Measurements from ENCODE around the gene C19orf85. TPM values are rescaled to one million over a fixed set of nuclear protein-coding genes. Genes with fewer than 3 reads are reported as not detected.

C19orf85 gene
- total and polyA plus RNA-seq, 4 donors: not detected

DNA sequence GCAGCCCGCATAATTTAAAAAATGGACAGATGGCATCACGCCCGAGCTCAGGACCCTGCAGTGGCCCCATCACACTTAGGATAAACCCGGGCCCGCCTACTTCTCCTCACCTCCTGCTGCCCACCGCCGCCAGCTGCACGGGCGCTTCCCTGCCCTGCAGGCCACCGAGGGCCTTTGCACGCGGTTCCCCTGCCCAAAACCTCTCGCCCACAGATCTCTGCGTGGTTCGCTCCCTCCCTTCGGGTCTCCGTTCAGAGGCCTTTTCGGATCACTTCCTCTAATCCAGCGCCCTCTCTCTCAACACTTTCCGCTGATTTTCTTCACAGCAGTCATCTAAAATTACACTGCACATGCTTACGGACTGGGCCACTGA, 23.2 kb downstream of the C19orf85 start:
- Histone ChIP-seq H3K4me1 (ENCODE audit: control insufficient read depth in 1 of 2, insufficient read depth in 2 of 2, low read length in 2 of 2) (no peaks in the 10 kb centered on the region), H3K4me3 (ENCODE audit: low read length in 2 of 2) (no peak overlapping the region), H3K9me3 (ENCODE audit: control insufficient read depth, low read length) (no peaks in the 10 kb centered on the region), H3K27ac (ENCODE audit: low read depth in 1 of 2, low read length in 2 of 2) (no peak overlapping the region), H3K27me3 (ENCODE audit: control insufficient read depth in 1 of 2, insufficient read depth in 2 of 2, low read length in 1 of 2) (no peaks in the 10 kb centered on the region), H3K36me3 (ENCODE audit: control insufficient read depth in 1 of 2, insufficient read depth in 2 of 2, low read length in 1 of 2) (no peaks in the 10 kb centered on the region)
- WGBS, 2 donors: 1 to 4% methylated on average over 21 of the region's 21 CpGs
- ATAC-seq (ENCODE audit: low FRiP score): no peak
- no peak for DNase-seq
- intact Hi-C loops (cut with DNase I): no loop called here

DNA sequence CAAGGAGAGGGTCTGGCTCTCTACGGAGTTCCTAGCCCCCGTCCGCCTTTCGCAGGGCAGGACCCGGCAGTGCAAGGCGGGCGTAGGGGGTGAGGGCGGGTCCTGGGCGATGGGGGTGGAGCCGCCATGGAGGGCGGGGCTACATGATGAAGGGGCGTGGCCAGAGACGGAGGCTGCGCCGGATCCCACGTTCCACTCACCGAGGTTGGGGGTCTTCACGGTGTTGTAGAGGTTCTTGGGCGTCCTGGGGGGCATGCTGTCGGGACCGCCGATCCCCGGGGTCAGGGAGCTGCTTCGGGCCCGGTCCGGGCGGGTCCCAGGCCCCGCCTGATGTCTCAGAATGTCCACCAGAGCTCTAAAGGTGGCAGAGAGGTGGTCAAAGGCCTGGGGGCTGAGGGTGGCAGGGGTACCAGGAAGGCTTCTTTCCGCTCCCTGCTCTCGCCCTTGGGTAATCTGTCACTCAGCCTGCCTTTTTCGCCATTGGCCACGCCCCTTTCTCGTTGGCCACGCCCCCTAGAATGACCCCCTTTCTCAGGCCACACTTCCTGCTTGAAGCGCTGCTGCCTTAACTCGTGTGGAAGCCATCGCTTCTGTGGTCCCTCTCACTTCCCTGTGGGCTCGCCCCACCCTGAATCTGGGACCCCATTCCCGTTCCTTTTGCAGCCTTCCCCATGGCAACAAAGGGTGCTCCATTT, 24.0 kb downstream of the C19orf85 start:
- Histone ChIP-seq H3K36me3 (ENCODE audit: control insufficient read depth in 1 of 2, insufficient read depth in 2 of 2, low read length in 1 of 2) (no peaks in the 10 kb centered on the region), H3K27ac (ENCODE audit: low read depth in 1 of 2, low read length in 2 of 2) (no peak overlapping the region), H3K9me3 (ENCODE audit: control insufficient read depth, low read length) (no peaks in the 10 kb centered on the region), H3K27me3 (ENCODE audit: control insufficient read depth in 1 of 2, insufficient read depth in 2 of 2, low read length in 1 of 2) (no peaks in the 10 kb centered on the region), H3K4me3 (ENCODE audit: low read length in 2 of 2) (no peak overlapping the region), H3K4me1 (ENCODE audit: control insufficient read depth in 1 of 2, insufficient read depth in 2 of 2, low read length in 2 of 2) (no peaks in the 10 kb centered on the region)
- DNase-seq (no peak), ATAC-seq (ENCODE audit: low FRiP score) (no peak)
- intact Hi-C loops (cut with DNase I): no loop called here
- 6 to 7% methylated on average over 39 of the region's 39 CpGs for WGBS, 2 donors

DNA sequence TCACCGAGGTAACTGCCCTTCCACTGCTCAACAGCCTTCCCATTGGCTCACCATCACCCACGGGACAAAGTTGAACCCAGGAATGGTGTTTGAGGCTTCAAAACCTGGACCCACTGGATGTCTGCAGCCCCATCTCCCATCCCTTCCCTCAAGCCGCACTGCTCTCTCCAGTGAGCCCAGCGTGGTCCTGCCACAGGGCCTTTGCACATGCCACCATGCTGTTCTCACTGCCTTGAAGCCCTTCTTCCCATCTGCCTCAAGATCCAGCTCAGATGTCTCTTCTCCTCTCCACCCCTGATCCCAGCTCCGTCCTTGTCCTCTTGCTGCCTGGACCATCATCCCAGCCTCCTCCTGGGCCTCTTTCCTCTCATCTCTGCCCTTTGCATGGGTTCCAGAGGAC, 25.5 kb downstream of the C19orf85 start:
- 80 to 84% methylated on average over 5 of the region's 5 CpGs for WGBS, 2 donors
- intact Hi-C loops (cut with DNase I): no loop called here
- Histone ChIP-seq H3K9me3 (ENCODE audit: control insufficient read depth, low read length) (no peaks in the 10 kb centered on the region), H3K27me3 (ENCODE audit: control insufficient read depth in 1 of 2, insufficient read depth in 2 of 2, low read length in 1 of 2) (no peaks in the 10 kb centered on the region), H3K36me3 (ENCODE audit: control insufficient read depth in 1 of 2, insufficient read depth in 2 of 2, low read length in 1 of 2) (no peaks in the 10 kb centered on the region), H3K27ac (ENCODE audit: low read depth in 1 of 2, low read length in 2 of 2) (no peak overlapping the region), H3K4me1 (ENCODE audit: control insufficient read depth in 1 of 2, insufficient read depth in 2 of 2, low read length in 2 of 2) (no peaks in the 10 kb centered on the region), H3K4me3 (ENCODE audit: low read length in 2 of 2) (no peak overlapping the region)
- DNase-seq: no peak
- ATAC-seq (ENCODE audit: low FRiP score): no peak

DNA sequence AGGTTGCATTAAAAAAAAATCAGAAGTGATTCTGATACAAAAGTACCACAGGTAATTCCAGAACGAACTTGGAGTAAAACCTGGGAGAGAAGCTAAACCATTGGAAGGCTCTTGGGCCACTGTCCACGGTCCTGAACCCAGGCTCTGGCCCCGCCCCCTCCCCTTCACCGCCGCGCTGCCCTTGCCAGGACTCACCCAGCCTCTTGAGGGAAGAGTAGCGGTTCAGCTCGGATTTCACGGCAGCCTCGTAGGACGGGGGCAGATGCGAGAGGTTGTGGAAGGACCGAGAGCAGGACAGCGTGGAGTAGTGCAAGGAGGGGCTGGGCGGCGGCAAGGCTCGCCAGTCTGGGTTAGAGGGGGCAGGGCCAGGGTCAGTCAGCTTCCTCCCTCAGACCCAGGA, 27.1 kb downstream of the C19orf85 start:
- no peak for DNase-seq
- H3K36me3 ChIP-seq (ENCODE audit: control insufficient read depth in 1 of 2, insufficient read depth in 2 of 2, low read length in 1 of 2): no peaks in the 10 kb centered on the region
- intact Hi-C loops (cut with DNase I): no loop called here
- H3K4me3 ChIP-seq (ENCODE audit: low read length in 2 of 2): no peak overlapping the region
- no peaks in the 10 kb centered on the region for H3K27me3 ChIP-seq (ENCODE audit: control insufficient read depth in 1 of 2, insufficient read depth in 2 of 2, low read length in 1 of 2)
- peak; percentile 66 for ATAC-seq (ENCODE audit: low FRiP score)
- no peak overlapping the region for H3K27ac ChIP-seq (ENCODE audit: low read depth in 1 of 2, low read length in 2 of 2)
- 2 to 3% methylated on average over 16 to 17 of the region's 17 CpGs for WGBS, 2 donors
- H3K9me3 ChIP-seq (ENCODE audit: control insufficient read depth, low read length): no peaks in the 10 kb centered on the region
- no peaks in the 10 kb centered on the region for H3K4me1 ChIP-seq (ENCODE audit: control insufficient read depth in 1 of 2, insufficient read depth in 2 of 2, low read length in 2 of 2)

DNA sequence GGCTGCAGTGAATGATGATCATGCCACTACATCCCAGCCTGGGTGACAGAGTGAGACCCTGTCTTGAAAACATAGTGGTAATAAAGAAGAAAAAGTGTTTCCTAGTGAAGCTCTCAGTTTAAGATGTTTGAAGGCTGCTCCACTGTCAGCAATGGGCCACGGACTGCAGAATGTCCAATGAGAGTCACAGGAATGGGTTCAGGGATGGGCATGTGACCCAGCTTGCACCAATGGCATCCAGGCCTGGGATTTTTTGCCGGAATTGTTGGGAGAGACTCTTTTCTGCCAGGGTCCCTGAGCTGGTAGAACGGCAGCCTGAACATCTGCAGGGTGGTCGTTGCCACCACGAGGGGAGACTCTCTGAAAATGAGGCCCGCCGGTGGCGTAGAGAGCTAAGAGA, 27.7 kb downstream of the C19orf85 start:
- intact Hi-C loops (cut with DNase I): no loop called here
- H3K9me3 ChIP-seq (ENCODE audit: control insufficient read depth, low read length): no peaks in the 10 kb centered on the region
- no peaks in the 10 kb centered on the region for H3K27me3 ChIP-seq (ENCODE audit: control insufficient read depth in 1 of 2, insufficient read depth in 2 of 2, low read length in 1 of 2)
- H3K4me3 ChIP-seq (ENCODE audit: low read length in 2 of 2): no peak overlapping the region
- DNase-seq (no peak), ATAC-seq (ENCODE audit: low FRiP score) (no peak)
- no peaks in the 10 kb centered on the region for H3K4me1 ChIP-seq (ENCODE audit: control insufficient read depth in 1 of 2, insufficient read depth in 2 of 2, low read length in 2 of 2)
- H3K36me3 ChIP-seq (ENCODE audit: control insufficient read depth in 1 of 2, insufficient read depth in 2 of 2, low read length in 1 of 2): no peaks in the 10 kb centered on the region
- 43% methylated on average over 8 of the region's 8 CpGs for WGBS, 2 donors
- no peak overlapping the region for H3K27ac ChIP-seq (ENCODE audit: low read depth in 1 of 2, low read length in 2 of 2)

DNA sequence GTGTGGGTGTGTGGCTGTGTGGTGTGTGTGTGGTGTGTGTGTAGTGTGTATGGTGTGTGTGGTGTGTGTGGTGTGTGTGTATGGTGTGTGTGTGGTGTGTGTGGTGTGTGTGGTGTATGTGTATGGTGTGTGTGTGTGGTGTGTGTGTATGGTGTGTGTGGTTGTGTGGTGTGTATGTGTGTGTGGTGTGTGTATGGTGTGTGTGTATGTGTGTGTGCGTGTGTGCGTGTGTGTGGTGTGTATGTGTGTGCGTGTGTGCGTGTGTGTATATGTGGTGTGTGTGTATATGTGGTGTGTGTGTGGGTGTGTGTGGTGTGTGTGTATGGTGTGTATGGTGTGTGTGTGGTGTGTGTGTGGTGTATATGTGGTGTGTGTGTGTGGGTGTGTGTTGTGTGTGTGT, 29.5 kb downstream of the C19orf85 start:
- ATAC-seq (ENCODE audit: low FRiP score) (no peak), DNase-seq (no peak)
- H3K27ac ChIP-seq (ENCODE audit: low read depth in 1 of 2, low read length in 2 of 2): no peak overlapping the region
- 91 to 95% methylated on average over 4 of the region's 4 CpGs for WGBS, 2 donors
- intact Hi-C loops (cut with DNase I): no loop called here
- no peaks in the 10 kb centered on the region for H3K9me3 ChIP-seq (ENCODE audit: control insufficient read depth, low read length)
- no peaks in the 10 kb centered on the region for H3K4me1 ChIP-seq (ENCODE audit: control insufficient read depth in 1 of 2, insufficient read depth in 2 of 2, low read length in 2 of 2)
- no peaks in the 10 kb centered on the region for H3K36me3 ChIP-seq (ENCODE audit: control insufficient read depth in 1 of 2, insufficient read depth in 2 of 2, low read length in 1 of 2)
- H3K27me3 ChIP-seq (ENCODE audit: control insufficient read depth in 1 of 2, insufficient read depth in 2 of 2, low read length in 1 of 2): no peaks in the 10 kb centered on the region
- no peak overlapping the region for H3K4me3 ChIP-seq (ENCODE audit: low read length in 2 of 2)

DNA sequence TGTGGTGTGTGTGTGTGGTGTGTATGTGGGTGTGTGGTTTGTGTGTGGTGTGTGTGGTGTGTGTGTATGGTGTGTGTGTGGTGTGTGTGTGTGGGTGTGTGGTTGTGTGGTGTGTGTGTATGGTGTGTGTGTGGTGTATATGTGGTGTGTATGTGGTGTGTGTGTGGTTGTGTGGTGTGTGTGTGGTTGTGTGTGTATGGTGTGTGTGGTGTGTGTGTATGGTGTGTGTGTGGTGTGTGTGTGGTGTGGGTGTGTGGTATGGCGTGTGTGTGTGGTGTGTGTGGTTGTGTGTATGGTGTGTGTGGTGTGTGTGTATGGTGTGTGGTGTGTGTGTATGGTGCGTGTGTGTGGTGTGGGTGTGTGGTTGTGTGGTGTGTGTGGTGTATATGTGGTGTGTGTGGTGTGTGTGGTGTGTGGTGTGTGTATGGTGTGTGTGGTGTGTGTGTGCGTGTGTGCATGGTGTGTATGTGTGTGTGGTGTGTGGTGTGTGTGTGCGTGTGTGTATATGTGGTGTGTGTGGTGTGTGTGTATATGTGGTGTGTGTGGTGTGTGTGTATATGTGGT, 30.1 kb downstream of the C19orf85 start:
- Histone ChIP-seq H3K4me1 (ENCODE audit: control insufficient read depth in 1 of 2, insufficient read depth in 2 of 2, low read length in 2 of 2) (no peaks in the 10 kb centered on the region), H3K4me3 (ENCODE audit: low read length in 2 of 2) (no peak overlapping the region), H3K27me3 (ENCODE audit: control insufficient read depth in 1 of 2, insufficient read depth in 2 of 2, low read length in 1 of 2) (no peaks in the 10 kb centered on the region), H3K27ac (ENCODE audit: low read depth in 1 of 2, low read length in 2 of 2) (no peak overlapping the region), H3K36me3 (ENCODE audit: control insufficient read depth in 1 of 2, insufficient read depth in 2 of 2, low read length in 1 of 2) (no peaks in the 10 kb centered on the region), H3K9me3 (ENCODE audit: control insufficient read depth, low read length) (no peaks in the 10 kb centered on the region)
- DNase-seq: no peak
- intact Hi-C loops (cut with DNase I): no loop called here
- 94% methylated on average over 4 of the region's 4 CpGs for WGBS, 2 donors
- no peak for ATAC-seq (ENCODE audit: low FRiP score)

DNA sequence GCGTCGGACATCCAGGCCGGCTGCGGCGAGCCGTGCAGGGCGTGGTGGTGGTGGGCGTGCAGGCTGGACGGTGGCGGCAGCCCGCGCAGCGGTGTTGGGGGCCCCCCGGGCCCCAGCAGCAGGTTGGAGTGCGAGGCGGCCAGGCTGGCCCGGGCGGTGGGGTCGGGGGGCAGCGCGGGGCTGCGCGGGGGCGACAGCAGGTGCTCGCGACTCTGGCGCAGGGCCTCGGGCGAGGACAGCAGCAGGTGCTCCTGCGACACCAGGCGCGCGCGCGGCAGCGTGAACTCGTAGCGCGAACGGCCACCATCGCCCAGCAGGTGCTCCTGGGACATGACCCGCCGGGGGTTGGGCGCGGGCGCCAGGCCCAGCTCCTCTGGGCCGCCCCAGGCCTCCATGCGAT, 31.3 kb downstream of the C19orf85 start:
- Histone ChIP-seq H3K4me3 (ENCODE audit: low read length in 2 of 2) (no peak overlapping the region), H3K4me1 (ENCODE audit: control insufficient read depth in 1 of 2, insufficient read depth in 2 of 2, low read length in 2 of 2) (no peaks in the 10 kb centered on the region), H3K36me3 (ENCODE audit: control insufficient read depth in 1 of 2, insufficient read depth in 2 of 2, low read length in 1 of 2) (no peaks in the 10 kb centered on the region), H3K9me3 (ENCODE audit: control insufficient read depth, low read length) (no peaks in the 10 kb centered on the region), H3K27me3 (ENCODE audit: control insufficient read depth in 1 of 2, insufficient read depth in 2 of 2, low read length in 1 of 2) (no peaks in the 10 kb centered on the region), H3K27ac (ENCODE audit: low read depth in 1 of 2, low read length in 2 of 2) (no peak overlapping the region)
- intact Hi-C loops (cut with DNase I): no loop called here
- WGBS, 2 donors: 6 to 7% methylated on average over 26 to 48 of the region's 48 CpGs
- DNase-seq (no peak), ATAC-seq (ENCODE audit: low FRiP score) (no peak)

DNA sequence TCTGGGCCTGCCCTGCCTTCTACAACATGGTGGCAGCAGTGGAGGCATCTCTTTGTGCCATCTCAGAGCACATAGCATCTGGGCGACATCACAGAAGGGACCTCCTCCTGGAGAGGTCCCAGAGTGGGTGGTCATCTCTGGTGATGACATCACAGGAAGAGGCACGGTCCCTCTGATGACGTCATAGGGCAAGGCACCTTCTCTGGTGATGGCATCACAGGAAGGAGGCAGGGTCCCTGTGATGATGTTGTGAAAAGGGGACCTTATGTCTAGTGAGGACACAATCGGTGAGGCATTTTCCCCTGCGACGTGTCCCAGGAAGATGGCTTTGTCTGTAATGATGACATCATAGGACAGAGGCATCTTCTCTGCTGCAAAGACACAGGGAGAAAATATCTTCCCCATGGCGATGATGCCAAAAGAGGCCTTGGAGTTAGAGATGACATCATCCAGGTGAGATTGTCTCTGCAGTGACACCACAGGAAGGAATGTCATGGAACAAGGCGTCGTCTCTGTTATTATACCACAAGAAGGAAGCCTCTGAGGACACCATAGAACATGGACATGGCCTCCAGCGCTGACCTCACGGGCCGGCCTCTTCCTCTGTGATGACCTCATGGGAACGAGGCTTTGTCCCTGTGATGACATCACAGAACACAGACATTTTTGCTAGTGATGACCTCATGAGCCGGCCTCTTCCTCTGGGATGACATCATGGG, 32.2 kb downstream of the C19orf85 start:
- no peaks in the 10 kb centered on the region for H3K27me3 ChIP-seq (ENCODE audit: control insufficient read depth in 1 of 2, insufficient read depth in 2 of 2, low read length in 1 of 2)
- intact Hi-C loops (cut with DNase I): no loop called here
- no peak overlapping the region for H3K4me3 ChIP-seq (ENCODE audit: low read length in 2 of 2)
- 87 to 88% methylated on average over 14 of the region's 14 CpGs for WGBS, 2 donors
- H3K27ac ChIP-seq (ENCODE audit: low read depth in 1 of 2, low read length in 2 of 2): no peak overlapping the region
- H3K4me1 ChIP-seq (ENCODE audit: control insufficient read depth in 1 of 2, insufficient read depth in 2 of 2, low read length in 2 of 2): no peaks in the 10 kb centered on the region
- no peak for ATAC-seq (ENCODE audit: low FRiP score)
- H3K36me3 ChIP-seq (ENCODE audit: control insufficient read depth in 1 of 2, insufficient read depth in 2 of 2, low read length in 1 of 2): no peaks in the 10 kb centered on the region
- DNase-seq: no peak
- H3K9me3 ChIP-seq (ENCODE audit: control insufficient read depth, low read length): no peaks in the 10 kb centered on the region
